Non-pigmented ciliary epithelial cell (primary cell): Measurements from ENCODE around the gene UBTD1.
"Not testable (repeated sequence)": the region's sequence is repeated elsewhere in the genome, so short reads cannot be mapped to it uniquely, and the experiment has no call there.

Experiments
- DNase-seq: peaks from one replicate; pipeline ENCODE4 v3.0.0-alpha.2; 2010; ENCODE audit warnings: low read depth

The UBTD1 gene

DNA sequence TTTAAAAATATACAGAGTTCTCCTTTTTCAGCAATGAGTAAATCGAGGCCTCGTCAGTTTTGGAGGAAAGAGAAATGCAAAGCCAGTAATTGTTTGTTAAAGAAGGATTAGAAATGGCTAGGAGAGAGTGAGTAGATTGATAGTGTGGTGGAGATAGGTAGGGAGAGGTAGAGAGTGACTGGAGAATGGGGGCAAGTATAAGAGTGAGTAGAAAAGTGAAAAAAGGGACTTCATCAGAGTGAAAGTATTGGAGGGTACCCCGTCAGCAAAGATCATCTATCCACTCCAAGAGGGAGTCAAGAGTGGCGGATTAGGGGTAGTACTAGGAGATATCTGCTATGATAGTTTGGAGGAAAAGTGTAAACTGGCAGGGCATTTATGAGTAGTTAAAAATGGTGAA is 64.6 kb downstream of the UBTD1 start:
- DNase-seq = no peak

DNA sequence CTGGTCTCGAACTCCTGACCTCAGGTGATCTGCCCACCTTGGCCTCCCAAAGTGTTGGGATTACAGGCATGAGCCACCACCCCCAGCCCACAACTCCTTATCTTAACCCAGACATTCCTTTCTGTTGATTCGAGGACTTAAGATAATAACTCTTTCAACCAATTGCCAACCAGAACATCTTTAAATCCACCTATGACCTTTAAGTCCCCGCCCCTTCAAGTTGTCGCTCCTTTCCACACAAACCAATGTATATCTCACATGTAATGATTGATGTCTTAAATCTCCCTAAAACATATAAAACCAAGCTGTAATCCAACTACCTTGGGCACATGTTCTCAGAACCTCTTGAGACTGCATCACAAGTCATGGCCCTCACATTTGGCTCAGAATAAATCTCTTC is 66.1 kb downstream of the UBTD1 start:
- DNase-seq = no peak

DNA sequence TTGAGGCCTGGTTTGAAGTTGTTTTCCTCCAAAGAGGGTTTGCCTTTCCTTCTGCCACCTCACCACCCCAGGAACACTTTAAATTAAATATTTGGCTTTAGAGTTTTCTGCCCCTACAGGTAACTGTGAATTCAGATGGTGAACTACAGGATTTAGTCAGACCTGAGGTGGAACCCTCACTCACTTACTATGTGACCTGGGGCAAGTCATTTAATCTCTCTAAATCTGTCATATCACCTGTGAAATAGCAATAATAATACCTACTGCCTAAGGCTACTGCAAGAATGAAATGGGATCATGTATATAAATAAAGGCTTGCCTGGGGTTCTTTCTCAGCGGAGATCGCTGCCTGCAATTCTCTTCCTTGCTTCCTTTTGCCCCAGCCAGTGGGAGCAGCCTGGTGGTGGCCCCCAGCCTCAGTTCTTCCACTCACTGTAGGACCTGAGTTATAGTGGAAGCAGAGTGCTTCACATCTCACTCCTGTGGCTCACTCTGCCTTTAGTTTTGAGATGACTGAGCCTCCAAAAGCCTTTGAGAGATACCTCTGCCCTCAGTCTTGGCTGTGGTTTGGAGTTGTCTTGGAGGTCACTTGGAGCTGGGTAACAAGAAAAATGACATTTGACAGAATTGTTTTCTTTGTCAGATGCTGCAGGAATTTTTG is 67.7 kb downstream of the UBTD1 start:
- DNase-seq = no peak

DNA sequence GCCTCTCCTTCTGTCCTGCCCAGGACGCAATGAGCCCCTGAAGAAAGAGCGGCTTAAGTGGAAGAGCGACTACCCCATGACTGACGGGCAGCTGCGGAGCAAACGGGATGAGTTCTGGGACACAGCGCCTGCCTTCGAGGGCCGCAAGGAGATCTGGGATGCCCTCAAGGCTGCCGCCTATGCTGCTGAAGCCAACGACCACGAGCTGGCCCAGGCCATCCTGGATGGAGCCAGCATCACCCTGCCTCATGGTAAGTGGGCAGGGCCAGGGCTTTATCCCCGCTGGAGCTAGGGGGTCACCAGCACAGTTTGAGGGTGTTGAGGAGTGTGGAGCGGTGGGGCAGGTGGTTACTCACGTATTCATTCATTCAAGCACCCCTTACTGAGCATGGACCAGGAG is 69.2 kb downstream of the UBTD1 start:
- no peak for DNase-seq

DNA sequence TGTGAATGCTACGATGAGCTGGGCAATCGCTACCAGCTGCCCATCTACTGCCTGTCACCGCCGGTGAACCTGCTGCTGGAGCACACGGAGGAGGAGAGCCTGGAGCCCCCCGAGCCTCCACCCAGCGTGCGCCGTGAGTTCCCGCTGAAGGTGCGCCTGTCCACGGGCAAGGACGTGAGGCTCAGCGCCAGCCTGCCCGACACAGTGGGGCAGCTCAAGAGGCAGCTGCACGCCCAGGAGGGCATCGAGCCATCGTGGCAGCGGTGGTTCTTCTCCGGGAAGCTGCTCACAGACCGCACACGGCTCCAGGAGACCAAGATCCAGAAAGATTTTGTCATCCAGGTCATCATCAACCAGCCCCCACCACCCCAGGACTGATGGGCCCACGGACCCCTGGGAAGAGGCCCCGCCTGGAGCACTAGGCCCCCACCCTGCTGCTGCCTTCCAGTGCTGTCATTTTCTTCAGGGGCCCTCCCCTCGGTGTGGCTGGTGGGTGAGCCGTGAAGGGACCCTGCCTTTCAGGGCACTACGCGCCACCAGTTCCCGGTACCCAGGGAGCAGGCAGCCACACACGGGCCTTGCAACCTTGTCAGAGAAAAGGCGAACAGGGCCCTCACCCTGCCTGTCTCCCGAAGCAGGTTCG is 71.5 kb downstream of the UBTD1 start:
- DNase-seq = no peak

DNA sequence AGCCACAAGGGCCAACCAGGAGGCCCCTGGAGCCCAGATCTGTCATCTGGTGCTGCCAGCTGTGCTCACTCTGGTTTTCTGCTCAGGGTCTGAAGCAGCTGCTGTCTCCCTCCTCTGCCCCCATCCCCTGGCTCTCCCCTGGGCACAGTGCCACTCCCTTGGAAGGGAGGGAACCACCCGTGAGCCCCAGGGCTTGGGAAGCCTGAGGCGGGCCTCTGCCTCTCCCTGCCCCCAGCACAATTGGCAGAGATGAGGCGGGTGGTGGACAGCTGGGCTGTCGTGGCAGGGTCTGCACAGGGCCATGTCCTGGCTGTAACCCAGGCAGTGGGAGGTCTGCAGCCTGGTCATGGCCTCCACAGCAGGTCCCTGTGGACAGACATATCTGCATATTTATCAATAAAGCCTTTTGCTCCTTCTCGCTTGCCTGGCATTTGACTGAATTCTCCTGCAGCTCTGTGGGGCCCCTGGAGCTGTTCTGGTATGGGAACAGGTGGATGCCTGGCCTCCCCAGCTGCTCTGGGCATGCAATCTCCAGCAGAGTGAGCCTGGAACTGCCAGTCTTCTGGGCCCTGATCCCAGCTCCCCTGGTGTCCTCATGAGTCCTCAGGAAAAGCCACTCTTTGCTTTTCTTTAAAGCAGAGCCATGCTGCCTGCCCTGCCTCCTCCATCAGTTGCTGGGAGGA is 72.2 kb downstream of the UBTD1 start:
- no peak for DNase-seq

DNA sequence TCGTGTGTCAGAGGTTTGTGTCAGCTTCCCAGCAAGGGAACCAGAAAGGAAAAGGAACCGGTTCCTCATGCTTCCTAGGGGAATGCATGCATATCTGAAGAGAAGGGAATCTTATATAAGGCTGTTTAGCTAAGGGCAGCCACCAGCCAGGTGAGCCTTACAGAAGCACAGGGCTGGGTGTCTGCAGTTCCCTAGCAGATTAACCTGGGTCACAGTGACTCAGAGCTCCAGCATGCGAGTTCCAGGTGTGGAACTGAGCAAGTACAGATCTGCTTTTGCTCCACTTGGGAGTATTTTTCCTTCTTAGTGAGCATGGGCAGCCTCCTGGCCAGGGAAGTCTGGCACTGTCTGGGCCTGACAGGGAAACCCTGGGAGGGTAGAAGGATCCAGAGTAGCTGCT is 72.9 kb downstream of the UBTD1 start:
- no peak for DNase-seq

DNA sequence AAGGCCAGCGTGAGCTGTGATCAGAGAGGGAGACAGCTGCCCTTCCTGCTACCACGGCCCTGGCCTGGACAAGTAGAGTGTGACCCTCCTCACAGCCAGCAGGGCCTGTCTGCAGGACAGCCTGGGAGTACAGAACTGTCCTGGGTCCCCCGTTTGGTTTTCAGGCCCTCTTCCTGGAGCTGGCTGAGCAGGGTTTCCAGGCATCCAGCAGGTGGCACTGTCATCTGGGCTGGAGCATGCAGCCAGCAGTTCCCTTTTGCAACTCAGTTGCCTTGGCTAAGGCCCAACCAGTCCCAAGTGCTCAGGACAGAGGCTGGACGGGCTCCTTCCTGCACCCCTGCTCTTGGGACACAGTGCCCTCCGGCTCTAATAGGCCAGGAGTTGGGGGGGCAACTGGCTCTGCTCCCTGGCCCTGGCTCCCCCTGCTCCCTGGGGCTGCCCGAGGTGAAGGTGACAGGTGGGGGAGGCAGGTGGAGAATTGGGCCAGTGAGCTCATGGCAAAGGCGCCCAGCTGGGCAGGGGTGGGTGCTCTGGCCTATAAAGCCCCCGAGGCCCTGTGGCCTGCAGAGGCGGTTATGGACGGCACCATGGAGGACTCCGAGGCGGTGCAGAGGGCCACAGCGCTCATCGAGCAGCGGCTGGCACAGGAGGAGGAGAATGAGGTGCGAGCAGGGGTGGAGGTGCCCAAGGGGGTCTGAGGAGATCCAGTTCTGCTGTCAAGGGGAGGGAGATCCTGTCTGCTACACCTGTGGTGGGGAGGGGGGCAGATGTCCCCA is 73.7 kb downstream of the UBTD1 start, which contains the start of gene ANKRD2:
ANKRD2 (plus strand) TSS at position 566 of the 776 bp plus-strand sequence; CDS start at position 576, 10 bp downstream.
- DNase-seq = no peak

DNA sequence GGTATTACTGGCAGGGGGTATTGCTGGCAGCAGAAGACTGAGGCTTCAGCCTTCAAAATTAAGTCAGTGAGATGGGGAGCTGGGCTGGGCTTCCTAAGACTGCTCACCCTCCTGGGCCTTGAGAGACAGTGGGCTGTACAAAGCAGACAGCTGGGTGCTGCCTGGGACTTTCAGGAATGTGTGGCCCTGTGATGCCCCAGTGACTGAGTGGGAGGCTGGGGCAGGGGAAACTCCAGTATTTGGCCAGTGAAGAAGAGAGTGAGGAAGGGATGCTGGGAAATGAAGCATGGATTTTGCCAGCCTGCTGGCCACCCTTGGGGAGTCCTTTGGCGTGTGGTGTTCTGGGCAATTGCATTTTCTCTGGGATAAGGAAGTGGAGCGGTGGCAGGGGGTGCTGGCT is 74.3 kb downstream of the UBTD1 start:
- DNase-seq = no peak

DNA sequence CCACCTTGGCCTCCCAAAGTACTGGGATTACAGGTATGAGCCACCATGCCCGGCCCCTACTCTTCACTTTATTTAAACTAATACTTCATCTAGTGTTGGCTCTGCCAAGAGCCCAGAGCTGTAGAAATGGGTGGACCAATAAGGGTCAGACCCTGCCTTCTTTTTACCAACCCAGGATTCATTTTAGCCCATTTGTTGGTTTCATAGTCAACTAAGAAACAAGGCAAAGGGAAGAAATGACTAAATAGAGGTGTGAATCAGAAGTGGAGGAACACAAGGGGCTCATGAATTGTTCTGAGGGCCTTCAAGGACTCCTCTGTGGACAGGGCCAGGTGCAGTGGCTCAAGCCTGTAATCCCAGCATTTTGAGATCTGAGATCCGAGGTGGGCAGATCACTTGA is 74.9 kb downstream of the UBTD1 start:
- no peak for DNase-seq

DNA sequence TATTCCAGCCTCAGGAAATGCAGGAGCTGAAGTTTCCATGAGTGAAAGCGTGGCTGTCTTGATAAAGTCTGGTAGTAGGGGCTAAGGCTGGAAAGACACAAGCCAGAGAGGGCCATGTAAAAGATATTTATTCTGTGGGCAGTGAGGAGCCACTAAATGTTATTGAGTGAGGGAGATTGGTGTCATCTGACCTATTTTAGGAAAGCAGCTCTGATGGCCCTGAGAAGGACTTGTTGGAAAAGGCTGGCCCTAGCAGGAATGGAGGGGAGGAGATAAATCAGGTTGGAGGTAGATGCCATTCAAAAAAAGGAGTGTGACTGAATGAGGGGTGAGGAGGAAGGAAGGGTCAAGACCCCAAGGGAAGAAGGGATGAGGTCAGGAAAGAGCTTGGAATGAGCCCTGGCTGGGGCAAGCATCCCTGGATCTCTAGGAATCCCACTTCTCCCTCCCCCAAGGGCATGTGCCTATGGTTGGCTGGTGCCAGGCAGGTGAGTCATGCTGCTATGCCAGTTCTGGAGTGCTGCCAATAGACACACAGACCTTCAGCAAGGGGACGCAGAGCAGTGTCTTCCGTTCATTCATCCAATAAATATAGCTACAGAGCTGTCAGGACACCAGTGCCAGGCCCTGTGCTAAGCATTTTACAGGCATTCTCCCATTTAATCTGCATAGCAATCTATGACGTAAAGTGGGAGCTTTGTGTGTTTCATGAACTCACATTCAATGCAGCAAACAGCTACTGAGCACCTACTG is 75.8 kb downstream of the UBTD1 start:
- no peak for DNase-seq

DNA sequence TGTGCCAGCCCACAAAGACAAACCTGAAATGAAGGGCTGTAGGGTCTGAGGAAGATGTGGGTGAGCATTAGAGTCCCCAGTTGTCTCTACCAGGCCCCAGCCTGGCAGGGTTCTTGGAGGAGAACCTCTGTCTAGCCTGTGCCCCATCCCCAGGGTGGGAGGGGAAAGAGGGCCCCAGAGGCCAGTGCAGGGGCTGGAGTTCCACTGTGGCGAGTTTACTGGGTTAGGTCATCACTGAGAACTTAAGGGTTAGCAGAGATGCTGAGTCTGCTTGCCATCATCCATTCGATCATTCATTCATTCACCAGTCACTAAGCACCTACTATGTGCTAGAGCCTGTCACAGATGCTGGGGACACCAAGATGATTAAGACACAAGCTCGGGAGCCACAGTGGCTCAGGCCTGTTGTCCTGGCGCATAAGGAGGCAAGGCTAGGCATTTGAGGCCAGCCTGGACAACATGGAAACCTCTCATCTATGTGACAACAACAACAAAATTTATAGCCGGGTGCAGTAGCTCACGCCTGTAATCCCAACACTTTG is 76.5 kb downstream of the UBTD1 start:
- no peak for DNase-seq

DNA sequence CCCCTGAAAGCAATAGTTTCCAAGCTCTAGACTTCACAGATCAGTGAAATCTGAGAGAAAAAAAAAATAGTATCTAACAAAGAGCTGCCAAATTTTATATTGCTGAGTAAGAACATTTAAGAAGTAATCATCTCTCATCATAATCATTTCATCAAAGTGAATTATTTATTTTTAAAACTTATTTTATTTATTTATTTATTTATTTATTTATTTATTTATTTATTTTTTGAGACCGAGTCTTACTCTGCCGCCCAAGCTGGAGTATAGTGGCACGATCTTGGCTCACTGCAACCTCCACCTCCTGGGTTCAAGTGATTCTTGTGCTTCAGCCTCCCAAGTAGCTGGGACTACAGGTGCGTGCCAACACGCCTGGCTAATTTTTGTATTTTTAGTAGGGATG is 77.8 kb downstream of the UBTD1 start:
- DNase-seq = not testable (repeated sequence)

DNA sequence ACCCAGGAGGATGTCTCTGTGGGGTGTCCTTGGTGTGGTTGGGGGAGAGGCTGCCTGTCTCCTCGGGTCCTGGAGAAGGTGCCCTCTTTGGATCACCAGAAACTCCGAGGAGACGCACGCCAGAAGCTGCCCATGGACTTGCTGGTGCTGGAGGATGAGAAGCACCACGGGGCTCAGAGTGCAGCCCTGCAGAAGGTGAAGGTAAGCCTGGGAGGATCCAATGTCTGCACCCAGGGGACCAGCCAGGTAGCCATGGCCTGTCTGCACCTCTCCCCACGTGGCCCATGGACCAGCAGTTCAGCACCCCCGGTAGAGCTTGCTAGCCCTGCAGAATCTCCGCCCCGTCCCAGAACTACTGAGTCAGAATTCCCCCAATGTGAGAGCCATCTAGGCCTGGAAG is 79.0 kb downstream of the UBTD1 start:
- DNase-seq = no peak

DNA sequence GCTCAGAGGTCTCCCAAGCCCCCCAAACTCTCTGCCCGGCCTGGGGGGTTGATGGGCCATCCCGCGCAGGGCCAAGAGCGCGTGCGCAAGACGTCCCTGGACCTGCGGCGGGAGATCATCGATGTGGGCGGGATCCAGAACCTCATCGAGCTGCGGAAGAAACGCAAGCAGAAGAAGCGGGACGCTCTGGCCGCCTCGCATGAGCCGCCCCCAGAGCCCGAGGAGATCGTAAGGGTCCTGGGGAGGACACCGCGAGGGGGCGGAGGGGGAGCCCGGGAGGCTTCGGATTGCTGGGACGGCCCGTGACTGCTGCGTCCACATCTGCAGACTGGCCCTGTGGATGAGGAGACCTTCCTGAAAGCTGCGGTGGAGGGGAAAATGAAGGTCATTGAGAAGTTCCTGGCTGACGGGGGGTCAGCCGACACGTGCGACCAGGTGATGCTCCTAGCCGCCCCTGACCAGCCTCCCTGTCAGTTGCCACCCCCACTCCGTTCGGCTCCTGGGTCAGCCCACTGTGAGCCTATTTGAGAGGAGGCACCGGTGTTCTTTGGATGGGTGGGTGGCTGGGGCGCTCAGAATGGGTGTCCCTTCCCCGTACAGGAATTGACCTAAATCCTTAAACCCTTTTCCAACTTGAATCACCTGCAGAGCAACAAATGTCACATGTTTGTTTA is 79.6 kb downstream of the UBTD1 start:
- no peak for DNase-seq

DNA sequence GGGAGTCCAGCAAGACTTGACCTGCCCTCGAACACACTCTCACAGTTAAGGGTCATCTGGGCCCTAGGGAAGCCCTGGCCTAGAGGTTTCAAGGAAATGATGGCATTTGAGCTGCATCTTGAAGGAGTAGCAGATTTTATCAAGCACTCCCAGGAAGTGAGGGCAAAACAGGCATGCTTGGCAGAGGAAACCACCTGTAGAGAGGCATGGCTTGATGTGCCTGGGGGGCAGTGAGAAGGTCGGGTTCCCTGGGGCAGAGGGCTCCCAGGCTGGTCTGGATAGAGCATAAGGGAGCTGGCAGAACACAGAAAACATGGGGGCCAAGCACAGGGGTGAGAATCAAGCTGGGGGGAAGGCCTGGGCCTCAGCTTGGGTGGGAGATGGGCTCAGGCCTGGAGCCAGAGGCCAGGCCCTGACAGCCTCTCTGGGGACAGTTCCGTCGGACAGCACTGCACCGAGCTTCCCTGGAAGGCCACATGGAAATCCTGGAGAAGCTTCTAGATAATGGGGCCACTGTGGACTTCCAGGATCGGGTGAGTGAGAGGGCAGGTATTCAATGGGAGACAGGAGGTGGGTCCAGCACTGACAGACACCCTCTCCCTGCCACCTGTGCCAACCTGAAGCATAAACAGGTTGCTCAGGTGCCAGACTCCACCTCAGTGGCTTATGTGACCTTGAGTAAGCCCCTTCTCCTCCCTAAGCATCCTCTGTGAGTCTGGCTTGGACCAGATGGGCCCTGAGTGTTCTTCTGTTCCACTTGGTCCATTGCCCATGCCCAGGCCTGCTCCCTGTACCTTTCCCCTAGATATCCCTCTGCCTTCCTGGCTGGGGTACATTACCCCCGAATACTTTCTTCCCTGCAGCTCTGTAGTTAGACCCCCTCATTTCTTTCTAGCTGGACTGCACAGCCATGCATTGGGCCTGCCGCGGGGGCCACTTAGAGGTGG is 82.0 kb downstream of the UBTD1 start:
- no peak for DNase-seq

DNA sequence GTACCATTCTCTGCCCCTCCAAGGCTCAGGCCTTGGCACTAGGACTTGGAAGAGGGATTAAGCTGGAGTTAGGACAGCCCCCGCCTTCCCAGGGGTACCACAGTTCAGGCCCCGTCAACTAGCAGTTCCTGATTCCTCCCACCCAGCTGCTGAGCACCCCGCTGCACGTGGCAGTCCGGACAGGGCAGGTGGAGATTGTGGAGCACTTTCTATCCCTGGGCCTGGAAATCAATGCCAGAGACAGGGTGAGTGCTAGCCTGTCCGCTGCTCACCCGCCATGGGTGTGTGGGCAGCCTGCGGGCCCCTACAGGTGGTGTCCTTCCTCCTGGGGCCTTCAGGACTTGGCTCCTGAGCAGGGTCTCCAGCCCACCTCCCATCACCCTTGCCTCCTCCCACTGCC is 83.4 kb downstream of the UBTD1 start:
- no peak for DNase-seq

DNA sequence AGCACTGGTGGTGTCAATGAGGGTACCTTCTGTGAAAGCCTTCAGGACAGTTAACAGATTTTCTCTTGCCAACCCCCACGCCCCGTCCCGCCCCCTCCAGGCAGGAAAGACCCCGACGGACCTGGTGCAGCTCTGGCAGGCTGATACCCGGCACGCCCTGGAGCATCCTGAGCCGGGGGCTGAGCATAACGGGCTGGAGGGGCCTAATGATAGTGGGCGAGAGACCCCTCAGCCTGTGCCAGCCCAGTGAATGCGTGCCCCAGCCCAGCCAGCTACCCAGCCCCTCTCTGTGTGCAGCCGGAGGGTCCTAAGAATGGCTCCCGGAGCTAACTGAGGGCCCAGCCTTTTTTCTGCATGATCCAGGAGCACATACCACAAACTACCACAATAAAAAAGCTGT is 84.8 kb downstream of the UBTD1 start:
- DNase-seq = no peak

DNA sequence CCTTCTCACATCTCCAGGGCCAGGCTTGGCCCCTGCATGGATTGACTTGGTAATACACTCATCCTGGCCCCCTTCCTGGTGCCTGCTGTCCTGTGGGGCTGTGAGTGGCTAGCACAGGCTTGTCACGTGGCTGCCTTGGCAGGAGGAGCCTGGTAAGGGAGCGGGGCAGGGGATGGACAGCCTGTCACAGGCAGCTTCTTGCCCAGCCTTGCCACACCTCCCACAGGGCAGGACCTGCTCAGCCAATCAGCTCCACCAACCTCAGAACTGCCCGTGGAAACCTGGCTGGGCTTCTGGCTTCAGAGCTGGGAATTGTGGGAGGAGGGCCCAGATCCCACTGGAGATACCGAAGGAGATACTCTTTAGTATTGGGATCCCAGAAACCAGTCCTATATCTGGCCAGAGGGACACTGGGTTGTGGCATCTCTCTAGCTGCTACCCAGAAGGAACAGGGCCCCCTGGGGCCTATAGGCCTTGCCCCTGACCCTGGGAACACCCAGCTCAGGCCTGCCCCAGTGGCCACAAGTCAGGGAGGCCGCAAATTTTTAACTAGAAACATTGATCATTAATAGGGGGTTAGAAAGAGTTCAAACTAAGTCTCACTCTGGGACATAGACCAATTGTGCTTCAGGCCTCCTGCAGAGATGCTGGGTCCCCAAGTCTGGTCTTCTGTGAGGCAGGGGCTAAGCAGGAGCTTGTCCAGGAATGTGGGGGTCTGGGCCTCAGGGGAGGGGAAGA is 85.5 kb downstream of the UBTD1 start, which contains the start of gene HOGA1:
HOGA1 (plus strand) TSS at position 330 of the 738 bp plus-strand sequence; CDS start at position 645, 315 bp downstream.
- DNase-seq = no peak
